ENCODE data around the gene FANK1. TPM values are rescaled to one million over a fixed set of nuclear protein-coding genes. Genes with fewer than 3 reads are reported as not detected.

The FANK1 gene
- polyA plus RNA-seq, 2 of the 4 experiments (the other 2 are of a cell fraction): 4.1 to 5.3 TPM

- Histone ChIP-seq H3K4me2 (no peak overlapping the region), H3K27ac (peak overlapping the region in 1 of 2 experiments; percentile 57; a peak in 4 of 6 replicates), H3K4me3 (no peak overlapping the region), H3K4me1 (peaks cover 27% of the 10 kb centered on the region; the same call in 2 of the 3 replicates), H3K9me3 (no peaks in the 10 kb centered on the region)
- POLR2A ChIA-PET: no interaction called here
- TF ChIP-seq CBX2 (IDR thresholded peaks at IDR 0.05; ENCODE audit: borderline replicate concordance, low read depth): no peak
- TF ChIP-seq FOSL2 (IDR thresholded peaks at IDR 0.05): no peak
- TF ChIP-seq FOSL2 (CRISPR knock-in tag; IDR thresholded peaks at IDR 0.05): no peak
- no peak for TF ChIP-seq ZC3H11A (IDR thresholded peaks at IDR 0.05)
- TF ChIP-seq CHD2 (IDR thresholded peaks at IDR 0.05; ENCODE audit: low read length, partially characterized antibody): no peak
- no peak for TF ChIP-seq BHLHE40 (IDR thresholded peaks at IDR 0.05; ENCODE audit: low read depth, low read length)
- TF ChIP-seq HOXB5 (CRISPR knock-in tag; IDR thresholded peaks at IDR 0.05): no peak
- TF ChIP-seq RFX5 (IDR thresholded peaks at IDR 0.05): no peak
- no peak for TF ChIP-seq MYC (IDR thresholded peaks at IDR 0.05; ENCODE audit: borderline replicate concordance, low read length)
- DNase-seq (ENCODE audit: low read depth in 1 of 2, low spot score in 1 of 2): no peak
- WGBS (ENCODE audit: missing lambda C conversion rate): 88% methylated on average over 5 of the region's 5 CpGs
- no peak for FAIRE-seq
- no peak for ATAC-seq
- CTCF ChIA-PET: interaction anchor here (0.6 to 5.7 kb wide), 20 partner anchors 9 to 766 kb away, joined by 3 to 58 read pairs (median 4); partner anchors contain the start of gene ADAM12
These were observed 87.3 kb downstream of the FANK1 start for GRCh38 chr10:125983656-125984055.

GRCh38 chr10:125984346-125984745 is 88.0 kb downstream of the FANK1 start:
- ChIA-PET POLR2A (no interaction called here), CTCF (interaction anchor here (0.7 to 5.7 kb wide), 7 partner anchors 11 to 765 kb away, joined by 3 to 58 read pairs (median 7); partner anchors contain the start of gene ADAM12)
- H3K4me2 ChIP-seq: peak overlapping the region; percentile 8; the same call in 2 of the 3 replicates
- H3K27ac ChIP-seq: peak overlapping the region in 1 of 2 experiments; percentile 57; a peak in 4 of 6 replicates
- 74% methylated on average over 4 of the region's 4 CpGs for whole genome bisulfite sequencing (ENCODE audit: missing lambda C conversion rate)
- peak in 1 of 2 experiments; percentile 29; a peak in 1 of 6 replicates for ATAC-seq
- no peak for FAIRE-seq
- H3K4me3 ChIP-seq: no peak overlapping the region
- TF ChIP-seq HOXB5 (CRISPR knock-in tag; IDR thresholded peaks at IDR 0.05) (no peak), HES2 (IDR thresholded peaks at IDR 0.05) (no peak), RCOR1 (IDR thresholded peaks at IDR 0.05; ENCODE audit: low read depth, low read length) (no peak), KDM5A (IDR thresholded peaks at IDR 0.05) (no peak)
- H3K9me3 ChIP-seq: no peaks in the 10 kb centered on the region
- peaks cover 27% of the 10 kb centered on the region; the same call in 2 of the 3 replicates for H3K4me1 ChIP-seq
- peak in 1 of 2 experiments; percentile 29 for DNase-seq (ENCODE audit: low read depth in 1 of 2, low spot score in 1 of 2)

GRCh38 chr10:125984865-125985495 is 88.6 kb downstream of the FANK1 start:
- Histone ChIP-seq H3K4me2 (peak overlapping the region; percentile 8; the same call in 2 of the 3 replicates), H3K27ac (peak overlapping the region in 1 of 2 experiments; percentile 57; a peak in 3 of 6 replicates), H3K4me1 (peaks cover 27% of the 10 kb centered on the region; the same call in 2 of the 3 replicates), H3K4me3 (no peak overlapping the region), H3K9me3 (no peaks in the 10 kb centered on the region)
- TF ChIP-seq SMC3 (IDR thresholded peaks at IDR 0.05): no peak
- TF ChIP-seq CHD4 (IDR thresholded peaks at IDR 0.05; ENCODE audit: borderline replicate concordance): no peak
- no peak for TF ChIP-seq CEBPB (IDR thresholded peaks at IDR 0.05)
- no peak for TF ChIP-seq HDAC2 (IDR thresholded peaks at IDR 0.05)
- no peak for TF ChIP-seq TP53 (CRISPR knock-in tag; IDR thresholded peaks at IDR 0.05)
- TF ChIP-seq NPAS2 (CRISPR knock-in tag; IDR thresholded peaks at IDR 0.05; ENCODE audit: borderline replicate concordance): no peak
- no peak for TF ChIP-seq KDM1A (IDR thresholded peaks at IDR 0.05; ENCODE audit: low read depth)
- no peak for TF ChIP-seq PHF8 (IDR thresholded peaks at IDR 0.05; ENCODE audit: borderline replicate concordance, low read depth)
- no peak for TF ChIP-seq EHMT2 (IDR thresholded peaks at IDR 0.05; ENCODE audit: low read depth)
- no peak for TF ChIP-seq RFX5 (IDR thresholded peaks at IDR 0.05)
- no peak for TF ChIP-seq MAZ (IDR thresholded peaks at IDR 0.05; ENCODE audit: borderline replicate concordance, low read depth, low read length)
- no peak for TF ChIP-seq ATOH8 (CRISPR knock-in tag; IDR thresholded peaks at IDR 0.05; ENCODE audit: low read depth)
- no peak for TF ChIP-seq MAFK (IDR thresholded peaks at IDR 0.05; ENCODE audit: partially characterized antibody)
- TF ChIP-seq FOXS1 (CRISPR knock-in tag; IDR thresholded peaks at IDR 0.05): no peak
- no peak for DNase-seq (ENCODE audit: low read depth in 1 of 2, low spot score in 1 of 2)
- CTCF ChIA-PET: interaction anchor here (0.6 to 5.7 kb wide), 6 partner anchors 11 to 518 kb away, joined by 3 to 58 read pairs (median 12); partner anchors contain the start of gene ADAM12
- no peak for ATAC-seq
- POLR2A ChIA-PET: no interaction called here
- 78% methylated on average over 6 of the region's 6 CpGs for WGBS (ENCODE audit: missing lambda C conversion rate)
- no peak for FAIRE-seq
